D721Med (cell line): ENCODE measurements around the gene AGAP1.

ENCODE experiments used
- DNase-seq: peaks from one replicate; pipeline ENCODE4 v3.0.0; 2011; ENCODE audit warnings: low spot score; ENCODE audit not compliant: insufficient read length
- FAIRE-seq: peaks from 2 replicates; lab custom pipeline; 2011; peaks lifted over from hg19 to GRCh38; lab: Jason Lieb, UNC
- CTCF ChIP-seq: IDR thresholded peaks from 2 replicates; pipeline ENCODE4 v1.5.1; 2012; ENCODE audit warnings: mild to moderate bottlenecking, control low read depth; ENCODE audit not compliant: insufficient read depth; ENCODE audit errors: missing control alignments

AGAP1 gene

GRCh38 chr2:235612181-235612950 is 118.5 kb downstream of the AGAP1 start:
- DNase-seq (no peak), FAIRE-seq (peak; percentile 11)
- no peak for TF ChIP-seq CTCF

GRCh38 chr2:235613649-235614048 is 119.8 kb downstream of the AGAP1 start:
- FAIRE-seq (peak; percentile 58), DNase-seq (peak; percentile 59)
- TF ChIP-seq CTCF: no peak

- TF ChIP-seq CTCF: no peak
- FAIRE-seq (no peak), DNase-seq (no peak)
These were observed 120.5 kb downstream of the AGAP1 start for GRCh38 chr2:235614176-235614860.

GRCh38 chr2:235614900-235615712 is 121.3 kb downstream of the AGAP1 start:
- no peak for TF ChIP-seq CTCF
- DNase-seq (no peak), FAIRE-seq (no peak)

GRCh38 chr2:235616885-235617284 is 123.0 kb downstream of the AGAP1 start:
- DNase-seq (no peak), FAIRE-seq (no peak)
- no peak for TF ChIP-seq CTCF

- TF ChIP-seq CTCF: no peak
- FAIRE-seq (no peak), DNase-seq (no peak)
These were observed 124.2 kb downstream of the AGAP1 start for GRCh38 chr2:235618039-235618438.
